ENCODE data around the gene OVCA2.

DNA sequence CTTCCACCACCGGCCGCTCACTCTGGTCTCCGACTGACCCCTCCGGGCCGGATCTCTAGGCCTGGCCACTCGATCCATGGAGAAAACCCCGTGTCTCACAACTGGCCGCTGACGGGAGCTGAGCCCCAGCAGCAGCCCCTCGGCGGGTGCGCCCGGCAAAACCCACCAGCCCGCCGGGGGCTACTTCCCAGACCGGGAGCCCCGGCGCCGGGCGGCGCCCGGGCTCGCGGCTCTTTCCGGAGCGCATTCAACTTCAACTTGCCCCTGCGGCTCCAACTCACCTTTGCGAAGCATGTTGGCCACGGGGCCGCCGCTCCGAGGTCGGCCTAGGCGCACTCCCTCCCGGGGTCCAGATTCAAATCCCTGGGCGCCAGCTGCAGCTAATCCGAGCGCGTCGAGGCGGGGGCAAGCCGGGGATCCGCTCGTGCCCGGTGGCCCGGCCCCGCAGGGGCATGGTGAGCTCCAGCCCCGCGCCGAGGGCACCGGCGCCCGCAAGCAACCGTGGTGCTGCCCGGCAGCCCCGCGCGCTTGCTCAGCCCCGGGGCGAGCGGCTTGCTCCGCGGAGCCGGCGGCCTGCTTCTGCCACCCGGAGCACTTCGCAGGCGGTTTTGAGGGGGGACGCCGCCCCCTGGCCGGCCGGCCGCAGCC, 17.1 kb upstream of the OVCA2 start:
- TF ChIP-seq, protein P1, sequence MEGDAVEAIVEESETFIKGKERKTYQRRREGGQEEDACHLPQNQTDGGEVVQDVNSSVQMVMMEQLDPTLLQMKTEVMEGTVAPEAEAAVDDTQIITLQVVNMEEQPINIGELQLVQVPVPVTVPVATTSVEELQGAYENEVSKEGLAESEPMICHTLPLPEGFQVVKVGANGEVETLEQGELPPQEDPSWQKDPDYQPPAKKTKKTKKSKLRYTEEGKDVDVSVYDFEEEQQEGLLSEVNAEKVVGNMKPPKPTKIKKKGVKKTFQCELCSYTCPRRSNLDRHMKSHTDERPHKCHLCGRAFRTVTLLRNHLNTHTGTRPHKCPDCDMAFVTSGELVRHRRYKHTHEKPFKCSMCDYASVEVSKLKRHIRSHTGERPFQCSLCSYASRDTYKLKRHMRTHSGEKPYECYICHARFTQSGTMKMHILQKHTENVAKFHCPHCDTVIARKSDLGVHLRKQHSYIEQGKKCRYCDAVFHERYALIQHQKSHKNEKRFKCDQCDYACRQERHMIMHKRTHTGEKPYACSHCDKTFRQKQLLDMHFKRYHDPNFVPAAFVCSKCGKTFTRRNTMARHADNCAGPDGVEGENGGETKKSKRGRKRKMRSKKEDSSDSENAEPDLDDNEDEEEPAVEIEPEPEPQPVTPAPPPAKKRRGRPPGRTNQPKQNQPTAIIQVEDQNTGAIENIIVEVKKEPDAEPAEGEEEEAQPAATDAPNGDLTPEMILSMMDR (IDR thresholded peaks at IDR 0.05 in 4 of 5, conservative IDR thresholded peaks at IDR 0.05 in 1 of 5) = no peak
- TF ChIP-seq POLR2A (IDR thresholded peaks at IDR 0.05) = no peak
